ENCODE data around the gene AGBL3.
"Not testable (repeated sequence)": the region's sequence is repeated elsewhere in the genome, so short reads cannot be mapped to it uniquely, and the experiment has no call there.

GRCh38 chr7:135170998-135171481 lies 184.7 kb downstream of the AGBL3 start:
- not testable (repeated sequence) for TF ChIP-seq EP300 (IDR thresholded peaks at IDR 0.05; ENCODE audit: low read length); POLR2A (conservative IDR thresholded peaks at IDR 0.05); TEAD2 (tag; IDR thresholded peaks at IDR 0.05); TEAD4 (IDR thresholded peaks at IDR 0.05; ENCODE audit: low read length); TEAD4 (CRISPR knock-in tag; IDR thresholded peaks at IDR 0.05; ENCODE audit: borderline replicate concordance); DACH1 (IDR thresholded peaks at IDR 0.05; ENCODE audit: partially characterized antibody); RNF2 (IDR thresholded peaks at IDR 0.05); TCFL5 (CRISPR knock-in tag; conservative IDR thresholded peaks at IDR 0.05)
